H9 (cell line): ENCODE measurements around the gene CACNA1G. TPM values are rescaled to one million over a fixed set of nuclear protein-coding genes. Genes with fewer than 3 reads are reported as not detected.

Source experiments
- DNase-seq: peaks from one replicate; pipeline ENCODE4 v3.0.0-alpha.2; 2017
- H2AFZ ChIP-seq: one replicate; pipeline ENCODE4 v1.6.1; 2013; ENCODE audit warnings: mild to moderate bottlenecking, low read length, control low read depth, moderate library complexity
- H2AK5ac ChIP-seq: 2 replicates; pipeline ENCODE4 v1.6.1; 2013; ENCODE audit warnings: low read length, control low read depth, mixed read lengths; ENCODE audit not compliant: insufficient read length
- H2BK120ac ChIP-seq: one replicate; pipeline ENCODE4 v1.6.1; 2013; ENCODE audit warnings: low read depth, mild to moderate bottlenecking, low read length, control low read depth, inconsistent platforms; ENCODE audit not compliant: poor library complexity, severe bottlenecking
- H2BK12ac ChIP-seq: 2 replicates; pipeline ENCODE4 v1.6.1; 2013; ENCODE audit warnings: low read length, control low read depth, mixed read lengths, low read depth; ENCODE audit not compliant: insufficient read length
- H2BK15ac ChIP-seq: 2 replicates; pipeline ENCODE4 v1.6.1; 2013; ENCODE audit warnings: low read depth, low read length, control low read depth
- H2BK20ac ChIP-seq: one replicate; pipeline ENCODE4 v1.6.1; 2013; ENCODE audit warnings: low read depth, mild to moderate bottlenecking, low read length, control low read depth, inconsistent platforms; ENCODE audit not compliant: poor library complexity, severe bottlenecking
- H2BK5ac ChIP-seq: 2 replicates; pipeline ENCODE4 v1.6.1; 2013; ENCODE audit warnings: low read length, control low read depth, mixed read lengths; ENCODE audit not compliant: insufficient read length
- H3K14ac ChIP-seq: 2 replicates; pipeline ENCODE4 v1.6.1; 2013; ENCODE audit warnings: low read length, control low read depth; ENCODE audit not compliant: insufficient read depth
- H3K18ac ChIP-seq: 2 replicates; pipeline ENCODE4 v1.6.1; 2013; ENCODE audit warnings: low read depth, mild to moderate bottlenecking, mixed read lengths, low read length, control low read depth; ENCODE audit not compliant: insufficient read length
- H3K23ac ChIP-seq: 2 replicates; pipeline ENCODE4 v1.6.1; 2013; ENCODE audit warnings: low read length, control low read depth, mixed read lengths, low read depth; ENCODE audit not compliant: insufficient read length
- H3K23me2 ChIP-seq: 2 replicates; pipeline ENCODE4 v1.6.1; 2013; ENCODE audit warnings: low read depth, mild to moderate bottlenecking, mixed read lengths, low read length, control low read depth; ENCODE audit not compliant: insufficient read length, poor library complexity, severe bottlenecking
- H3K27ac ChIP-seq: 2 replicates; pipeline ENCODE4 v1.5.1; 2013; ENCODE audit warnings: low read length, control low read depth, mixed read lengths, low read depth; ENCODE audit not compliant: insufficient read length
- H3K27me3 ChIP-seq: 2 replicates; pipeline ENCODE4 v1.6.1; 2013; ENCODE audit warnings: low read length, control low read depth, inconsistent platforms; ENCODE audit not compliant: insufficient read depth
- H3K4ac ChIP-seq: 2 replicates; pipeline ENCODE4 v1.6.1; 2013; ENCODE audit warnings: low read depth, mild to moderate bottlenecking, control low read depth, inconsistent platforms, low read length, moderate library complexity
- H3K4me1 ChIP-seq: 2 replicates; pipeline ENCODE4 v1.6.1; 2013; ENCODE audit warnings: low read length, control low read depth, inconsistent platforms; ENCODE audit not compliant: insufficient read depth
- H3K4me2 ChIP-seq: 2 replicates; pipeline ENCODE4 v1.6.1; 2013; ENCODE audit warnings: low read length, control low read depth, mixed read lengths; ENCODE audit not compliant: insufficient read length, insufficient read depth
- H3K56ac ChIP-seq: 2 replicates; pipeline ENCODE4 v1.6.1; 2013; ENCODE audit warnings: low read depth, mild to moderate bottlenecking, mixed read lengths, low read length, control low read depth; ENCODE audit not compliant: insufficient read length
- H3K79me1 ChIP-seq: 2 replicates; pipeline ENCODE4 v1.6.1; 2013; ENCODE audit warnings: low read depth, mild to moderate bottlenecking, moderate library complexity, low read length, control low read depth, inconsistent platforms; ENCODE audit not compliant: insufficient read depth, poor library complexity, severe bottlenecking
- H3K79me2 ChIP-seq: 2 replicates; pipeline ENCODE4 v1.6.1; 2013; ENCODE audit warnings: low read length, control low read depth, inconsistent platforms; ENCODE audit not compliant: insufficient read depth
- H3K9ac ChIP-seq: 2 replicates; pipeline ENCODE4 v1.6.1; 2013; ENCODE audit warnings: low read length, control low read depth, mixed read lengths; ENCODE audit not compliant: insufficient read length; ENCODE audit errors: extremely low read depth
- H3K9me3 ChIP-seq: one replicate; pipeline ENCODE4 v1.6.1; 2013; ENCODE audit warnings: low read depth, low read length, inconsistent platforms; ENCODE audit not compliant: control insufficient read depth
- H3T11ph ChIP-seq: one replicate; pipeline ENCODE4 v1.6.1; 2013; ENCODE audit warnings: mild to moderate bottlenecking, low read length, control low read depth, inconsistent platforms
- H4K20me1 ChIP-seq: one replicate; pipeline ENCODE4 v1.6.1; 2013; ENCODE audit not compliant: control insufficient read depth, insufficient read length, insufficient read depth
- H4K5ac ChIP-seq: 2 replicates; pipeline ENCODE4 v1.6.1; 2013; ENCODE audit warnings: low read depth, mild to moderate bottlenecking, mixed read lengths, low read length, control low read depth; ENCODE audit not compliant: insufficient read length
- H4K8ac ChIP-seq: replicated peaks from 2 replicates; pipeline ENCODE4 v1.6.1; 2013; ENCODE audit warnings: low read length, control low read depth, mixed read lengths, low read depth; ENCODE audit not compliant: insufficient read length
- H4K91ac ChIP-seq: 2 replicates; pipeline ENCODE4 v1.6.1; 2013; ENCODE audit warnings: low read depth, mild to moderate bottlenecking, moderate library complexity, mixed read lengths, low read length, control low read depth; ENCODE audit not compliant: insufficient read length
- H3K27ac Mint-ChIP-seq, 3 experiments: 2 replicates in 2 of 3; 3 replicates in 1 of 3; pipeline ENCODE4 v1.8.0; 2020 to 2021; ENCODE audit warnings: mixed read lengths in 3 of 3, mild to moderate bottlenecking in 1 of 3, moderate library complexity in 1 of 3
- H3K27me3 Mint-ChIP-seq: 2 replicates; pipeline ENCODE4 v1.8.0; 2021; ENCODE audit warnings: low read depth, mild to moderate bottlenecking, moderate library complexity, mixed read lengths
- H3K36me3 Mint-ChIP-seq, 3 experiments: 2 replicates in 2 of 3; 3 replicates in 1 of 3; pipeline ENCODE4 v1.8.0; 2020 to 2021; ENCODE audit warnings: low read depth in 3 of 3, mixed read lengths in 3 of 3; ENCODE audit not compliant: insufficient read depth in 1 of 3
- H3K4me1 Mint-ChIP-seq, 2 experiments: 2 replicates each; pipeline ENCODE4 v1.8.0; 2020; ENCODE audit warnings: mixed read lengths in 2 of 2
- H3K4me3 Mint-ChIP-seq, 2 experiments: 2 replicates in 1 of 2; 3 replicates in 1 of 2; pipeline ENCODE4 v1.8.0; 2020 to 2021; ENCODE audit warnings: mild to moderate bottlenecking in 2 of 2, mixed read lengths in 2 of 2, moderate library complexity in 1 of 2
- H3K9me3 Mint-ChIP-seq, 2 experiments: 2 replicates in 1 of 2; 3 replicates in 1 of 2; pipeline ENCODE4 v1.8.0; 2020; ENCODE audit warnings: mild to moderate bottlenecking in 2 of 2, mixed read lengths in 2 of 2, moderate library complexity in 1 of 2
- WGBS: extraction: QIAGEN DNeasy Blood & Tissue Kit; methylation state at CpG from one replicate; pipeline ENCODE4 v1.1.7; 2013; ENCODE audit warnings: missing lambda C conversion rate, low lambda C conversion rate, mixed read lengths; ENCODE audit not compliant: insufficient read length; ENCODE audit errors: extremely low coverage; 5-methylcytosine and 5-hydroxymethylcytosine counted together
- total RNA-seq: library from RNA; stranded (reverse); gene quantifications from 2 replicates; pipeline ENCODE4 v1.2.1, GENCODE V29; 2021
- TF ChIP-seq, protein P1 (sequence below): fragments of 200-600 bp; sonication (generic); conservative IDR thresholded peaks from 3 replicates; pipeline ENCODE4 v1.8.0; 2021; ENCODE audit warnings: antibody characterized with exemption, mild to moderate bottlenecking

Gene CACNA1G
- total RNA-seq, 1 experiment from 2014 or later = 1.5 TPM

DNA sequence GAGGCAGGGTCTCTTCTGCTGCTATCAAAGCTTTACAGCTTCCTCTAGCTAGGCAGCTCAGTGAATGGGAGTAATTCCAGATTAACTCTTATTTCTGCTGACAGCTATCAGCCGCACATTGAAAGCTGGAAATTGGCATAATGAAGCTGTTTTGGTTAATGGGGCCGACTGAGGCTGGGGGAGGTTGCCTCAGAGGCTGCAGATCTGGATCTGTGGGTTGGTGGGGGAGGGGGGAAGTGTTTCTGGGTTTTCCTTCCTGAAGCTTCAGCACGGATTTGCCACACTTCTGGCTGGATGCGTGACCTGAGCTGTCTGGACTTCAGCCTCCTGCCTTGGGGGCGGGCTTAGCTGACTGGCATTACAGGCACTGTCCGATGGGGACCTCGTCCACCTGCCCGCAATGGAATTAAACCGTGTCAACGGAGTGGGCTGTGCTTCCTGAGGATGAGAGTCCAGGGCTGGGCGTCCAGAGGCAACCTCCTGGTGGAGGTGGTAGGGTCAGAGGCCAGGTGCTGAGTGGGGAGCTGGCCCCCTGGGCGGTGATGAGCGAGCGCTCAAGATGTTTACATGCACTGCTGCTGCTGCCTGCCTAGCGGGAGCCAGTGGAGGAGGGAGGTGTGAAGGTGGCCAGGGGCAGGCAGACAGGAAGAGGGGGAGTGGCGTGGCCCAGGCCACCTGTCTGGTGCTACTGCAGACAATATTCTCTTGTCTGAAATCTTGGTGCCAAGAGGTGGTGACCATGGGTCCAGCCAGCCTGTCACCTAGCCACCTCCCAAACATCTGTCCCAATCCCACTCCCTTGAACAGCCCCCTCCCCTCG, 67.5 kb downstream of the CACNA1G start:
- Histone ChIP-seq H3K9ac (no peak overlapping the region), H3K4me2 (peak overlapping the region; percentile 33)
- TF ChIP-seq, protein P1, sequence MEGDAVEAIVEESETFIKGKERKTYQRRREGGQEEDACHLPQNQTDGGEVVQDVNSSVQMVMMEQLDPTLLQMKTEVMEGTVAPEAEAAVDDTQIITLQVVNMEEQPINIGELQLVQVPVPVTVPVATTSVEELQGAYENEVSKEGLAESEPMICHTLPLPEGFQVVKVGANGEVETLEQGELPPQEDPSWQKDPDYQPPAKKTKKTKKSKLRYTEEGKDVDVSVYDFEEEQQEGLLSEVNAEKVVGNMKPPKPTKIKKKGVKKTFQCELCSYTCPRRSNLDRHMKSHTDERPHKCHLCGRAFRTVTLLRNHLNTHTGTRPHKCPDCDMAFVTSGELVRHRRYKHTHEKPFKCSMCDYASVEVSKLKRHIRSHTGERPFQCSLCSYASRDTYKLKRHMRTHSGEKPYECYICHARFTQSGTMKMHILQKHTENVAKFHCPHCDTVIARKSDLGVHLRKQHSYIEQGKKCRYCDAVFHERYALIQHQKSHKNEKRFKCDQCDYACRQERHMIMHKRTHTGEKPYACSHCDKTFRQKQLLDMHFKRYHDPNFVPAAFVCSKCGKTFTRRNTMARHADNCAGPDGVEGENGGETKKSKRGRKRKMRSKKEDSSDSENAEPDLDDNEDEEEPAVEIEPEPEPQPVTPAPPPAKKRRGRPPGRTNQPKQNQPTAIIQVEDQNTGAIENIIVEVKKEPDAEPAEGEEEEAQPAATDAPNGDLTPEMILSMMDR = no peak

More for the DNA sequence above, 67.5 kb downstream of the CACNA1G start:
- Mint-ChIP-seq H3K4me1 (peaks cover 33 to 48% of the 10 kb centered on the region in 2 experiments), H3K4me3 (peak overlapping the region; percentile 38 to 67; a peak in 4 of 5 replicates), H3K9me3 (no peaks in the 10 kb centered on the region), H3K27ac (peak overlapping the region in 2 of 3 experiments; percentile 34 to 95; a peak in 1 of 7 replicates), H3K36me3 (no peaks in the 10 kb centered on the region), H3K27me3 (peaks cover 33% of the 10 kb centered on the region)
- Histone ChIP-seq H3K14ac (no peak overlapping the region), H3K27ac (no peak overlapping the region), H4K20me1 (no peaks in the 10 kb centered on the region), H2BK5ac (no peak overlapping the region), H3T11ph (no peak overlapping the region), H3K79me2 (no peaks in the 10 kb centered on the region), H3K56ac (no peak overlapping the region), H2BK20ac (no peak overlapping the region), H4K8ac (no peak overlapping the region), H4K5ac (no peak overlapping the region), H2AFZ (no peak overlapping the region), H2BK15ac (no peak overlapping the region), H3K4me1 (no peaks in the 10 kb centered on the region), H2BK120ac (no peak overlapping the region), H2AK5ac (no peak overlapping the region), H3K23ac (no peak overlapping the region), H3K4ac (no peak overlapping the region), H3K79me1 (no peaks in the 10 kb centered on the region), H3K18ac (no peak overlapping the region), H3K23me2 (no peaks in the 10 kb centered on the region), H4K91ac (no peak overlapping the region), H2BK12ac (no peak overlapping the region), H3K27me3 (no peaks in the 10 kb centered on the region; the same call in 1 of the 2 replicates), H3K9me3 (no peaks in the 10 kb centered on the region)
- no CpG with 5 or more reads among the region's 17 CpGs for WGBS
- peak; percentile 76 for DNase-seq
